ENCODE measurements around the gene SHROOM4.

SHROOM4 gene

DNA sequence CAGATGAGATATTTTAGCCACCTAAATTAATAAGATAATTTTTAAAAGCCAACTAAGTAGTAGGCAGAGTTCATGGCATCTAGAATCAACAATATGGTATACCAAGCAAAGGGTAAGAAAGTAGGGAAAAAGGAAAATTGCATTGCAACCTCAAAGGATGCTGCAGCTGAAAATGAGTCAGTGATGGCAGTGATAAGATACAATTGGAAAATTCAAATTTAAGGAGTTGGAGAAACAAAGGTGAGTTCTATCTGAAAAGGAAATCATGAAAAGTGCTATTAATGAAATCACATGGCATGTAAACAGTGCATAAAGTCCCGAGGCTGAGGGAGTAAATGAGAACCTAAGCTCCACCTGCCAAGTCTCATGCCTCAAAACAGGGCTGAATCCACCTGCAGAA, 33.9 kb downstream of the SHROOM4 start:
- H3K4me3 ChIP-seq (ENCODE audit: low read length in 2 of 2), result no peak overlapping the region
- no peaks in the 10 kb centered on the region for H3K27me3 ChIP-seq (ENCODE audit: control insufficient read depth in 1 of 2, insufficient read depth in 2 of 2, low read length in 2 of 2)
- peaks cover 0 to 2% of the 10 kb centered on the region in 2 donors for H3K9me3 ChIP-seq (ENCODE audit: control insufficient read depth in 2 of 2, low read length in 2 of 2)
- no peak overlapping the region for H3K27ac ChIP-seq (ENCODE audit: low read length)
- H3K4me1 ChIP-seq (ENCODE audit: control insufficient read depth, insufficient read depth, low read length), result no peaks in the 10 kb centered on the region
- H3K36me3 ChIP-seq (ENCODE audit: control insufficient read depth in 2 of 2, insufficient read depth in 2 of 2, low read length in 2 of 2), result no peaks in the 10 kb centered on the region
- H3K9ac ChIP-seq (ENCODE audit: low read length in 2 of 2), result no peak overlapping the region

GRCh38 chrX:50779694-50780093, 34.3 kb downstream of the SHROOM4 start:
- Histone ChIP-seq H3K4me1 (ENCODE audit: control insufficient read depth, insufficient read depth, low read length) (no peaks in the 10 kb centered on the region), H3K36me3 (ENCODE audit: control insufficient read depth in 2 of 2, insufficient read depth in 2 of 2, low read length in 2 of 2) (no peaks in the 10 kb centered on the region), H3K27me3 (ENCODE audit: control insufficient read depth in 1 of 2, insufficient read depth in 2 of 2, low read length in 2 of 2) (no peaks in the 10 kb centered on the region), H3K4me3 (ENCODE audit: low read length in 2 of 2) (no peak overlapping the region), H3K9me3 (ENCODE audit: control insufficient read depth in 2 of 2, low read length in 2 of 2) (peaks cover 0 to 2% of the 10 kb centered on the region in 2 donors), H3K9ac (ENCODE audit: low read length in 2 of 2) (no peak overlapping the region), H3K27ac (ENCODE audit: low read length) (no peak overlapping the region)

DNA sequence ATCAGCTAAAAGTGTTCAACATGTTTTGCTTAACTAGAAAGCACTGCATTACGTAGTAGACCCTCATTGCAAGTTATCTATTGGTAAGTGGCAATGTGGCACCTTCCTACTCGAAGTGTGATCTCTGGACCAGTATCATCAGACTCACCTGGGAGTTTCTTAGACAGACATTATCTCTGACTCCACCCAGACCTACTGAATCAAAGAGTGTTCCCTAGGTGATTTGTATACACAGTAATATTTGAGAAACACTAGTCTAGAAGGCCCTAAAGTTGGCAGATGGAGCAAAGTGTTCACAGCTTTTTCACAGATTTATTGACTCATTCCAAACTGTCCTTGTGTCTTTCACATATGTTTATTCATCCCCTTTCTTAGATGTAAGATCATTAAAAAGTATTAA, 35.7 kb downstream of the SHROOM4 start:
- H3K9ac ChIP-seq (ENCODE audit: low read length in 2 of 2), result no peak overlapping the region
- no peaks in the 10 kb centered on the region for H3K4me1 ChIP-seq (ENCODE audit: control insufficient read depth, insufficient read depth, low read length)
- no peak overlapping the region for H3K4me3 ChIP-seq (ENCODE audit: low read length in 2 of 2)
- no peaks in the 10 kb centered on the region for H3K27me3 ChIP-seq (ENCODE audit: control insufficient read depth in 1 of 2, insufficient read depth in 2 of 2, low read length in 2 of 2)
- H3K9me3 ChIP-seq (ENCODE audit: control insufficient read depth in 2 of 2, low read length in 2 of 2), result peaks cover 0 to 2% of the 10 kb centered on the region in 2 donors
- no peak overlapping the region for H3K27ac ChIP-seq (ENCODE audit: low read length)
- H3K36me3 ChIP-seq (ENCODE audit: control insufficient read depth in 2 of 2, insufficient read depth in 2 of 2, low read length in 2 of 2), result no peaks in the 10 kb centered on the region

GRCh38 chrX:50776248-50776647, 37.7 kb downstream of the SHROOM4 start:
- Histone ChIP-seq H3K9me3 (ENCODE audit: control insufficient read depth in 2 of 2, low read length in 2 of 2) (peaks cover 0 to 2% of the 10 kb centered on the region in 2 donors), H3K4me3 (ENCODE audit: low read length in 2 of 2) (no peak overlapping the region), H3K36me3 (ENCODE audit: control insufficient read depth in 2 of 2, insufficient read depth in 2 of 2, low read length in 2 of 2) (no peaks in the 10 kb centered on the region), H3K9ac (ENCODE audit: low read length in 2 of 2) (no peak overlapping the region), H3K27me3 (ENCODE audit: control insufficient read depth in 1 of 2, insufficient read depth in 2 of 2, low read length in 2 of 2) (no peaks in the 10 kb centered on the region), H3K4me1 (ENCODE audit: control insufficient read depth, insufficient read depth, low read length) (no peaks in the 10 kb centered on the region), H3K27ac (ENCODE audit: low read length) (no peak overlapping the region)

- no peak overlapping the region for H3K27ac ChIP-seq (ENCODE audit: low read length)
These were observed 42.6 kb downstream of the SHROOM4 start for GRCh38 chrX:50771382-50771781.

GRCh38 chrX:50770702-50771101, 43.3 kb downstream of the SHROOM4 start:
- no peak overlapping the region for H3K4me3 ChIP-seq (ENCODE audit: low read length in 2 of 2)
- H3K27me3 ChIP-seq (ENCODE audit: control insufficient read depth in 1 of 2, insufficient read depth in 2 of 2, low read length in 2 of 2), result peaks cover 0 to 5% of the 10 kb centered on the region in 2 donors
- H3K9ac ChIP-seq (ENCODE audit: low read length in 2 of 2), result no peak overlapping the region
- no peak overlapping the region for H3K27ac ChIP-seq (ENCODE audit: low read length)
- H3K9me3 ChIP-seq (ENCODE audit: control insufficient read depth in 2 of 2, low read length in 2 of 2), result no peaks in the 10 kb centered on the region
- H3K4me1 ChIP-seq (ENCODE audit: control insufficient read depth, insufficient read depth, low read length), result no peaks in the 10 kb centered on the region
- H3K36me3 ChIP-seq (ENCODE audit: control insufficient read depth in 2 of 2, insufficient read depth in 2 of 2, low read length in 2 of 2), result no peaks in the 10 kb centered on the region

More at GRCh38 chrX:50771382-50771781, 42.6 kb downstream of the SHROOM4 start:
- Histone ChIP-seq H3K4me1 (ENCODE audit: control insufficient read depth, insufficient read depth, low read length) (no peaks in the 10 kb centered on the region), H3K27me3 (ENCODE audit: control insufficient read depth in 1 of 2, insufficient read depth in 2 of 2, low read length in 2 of 2) (peaks cover 0 to 5% of the 10 kb centered on the region in 2 donors), H3K36me3 (ENCODE audit: control insufficient read depth in 2 of 2, insufficient read depth in 2 of 2, low read length in 2 of 2) (no peaks in the 10 kb centered on the region), H3K4me3 (ENCODE audit: low read length in 2 of 2) (no peak overlapping the region), H3K9me3 (ENCODE audit: control insufficient read depth in 2 of 2, low read length in 2 of 2) (no peaks in the 10 kb centered on the region), H3K9ac (ENCODE audit: low read length in 2 of 2) (no peak overlapping the region)

- no peak overlapping the region for H3K27ac ChIP-seq (ENCODE audit: low read length)
- no peaks in the 10 kb centered on the region for H3K9me3 ChIP-seq (ENCODE audit: control insufficient read depth in 2 of 2, low read length in 2 of 2)
- H3K36me3 ChIP-seq (ENCODE audit: control insufficient read depth in 2 of 2, insufficient read depth in 2 of 2, low read length in 2 of 2), result no peaks in the 10 kb centered on the region
- H3K9ac ChIP-seq (ENCODE audit: low read length in 2 of 2), result no peak overlapping the region
- H3K4me3 ChIP-seq (ENCODE audit: low read length in 2 of 2), result no peak overlapping the region
- H3K27me3 ChIP-seq (ENCODE audit: control insufficient read depth in 1 of 2, insufficient read depth in 2 of 2, low read length in 2 of 2), result peaks cover 0 to 5% of the 10 kb centered on the region in 2 donors
- no peaks in the 10 kb centered on the region for H3K4me1 ChIP-seq (ENCODE audit: control insufficient read depth, insufficient read depth, low read length)
These were observed 44.5 kb downstream of the SHROOM4 start for GRCh38 chrX:50769389-50770063.

DNA sequence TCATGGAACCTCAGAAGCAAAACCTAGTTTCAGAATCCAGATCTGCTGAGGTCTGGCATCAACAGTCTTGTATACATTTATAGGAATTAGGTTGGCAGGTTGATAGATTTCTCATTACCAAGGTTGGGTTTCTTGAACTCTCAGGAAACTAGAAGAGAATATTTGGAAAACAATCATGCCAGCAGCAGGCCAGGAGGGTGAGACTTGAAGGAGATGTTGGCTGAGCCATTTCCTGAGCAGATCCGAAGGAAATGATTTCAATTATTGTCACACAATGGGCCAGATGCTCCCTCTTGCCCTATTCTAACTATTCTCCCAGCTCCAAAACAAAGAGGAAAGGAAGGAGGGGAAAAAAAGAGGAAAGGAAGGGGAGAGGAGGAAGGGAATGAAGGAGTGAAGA, 45.2 kb downstream of the SHROOM4 start:
- no peak overlapping the region for H3K27ac ChIP-seq (ENCODE audit: low read length)
- H3K27me3 ChIP-seq (ENCODE audit: control insufficient read depth in 1 of 2, insufficient read depth in 2 of 2, low read length in 2 of 2), result peaks cover 0 to 5% of the 10 kb centered on the region in 2 donors
- no peaks in the 10 kb centered on the region for H3K4me1 ChIP-seq (ENCODE audit: control insufficient read depth, insufficient read depth, low read length)
- H3K9me3 ChIP-seq (ENCODE audit: control insufficient read depth in 2 of 2, low read length in 2 of 2), result no peaks in the 10 kb centered on the region
- no peaks in the 10 kb centered on the region for H3K36me3 ChIP-seq (ENCODE audit: control insufficient read depth in 2 of 2, insufficient read depth in 2 of 2, low read length in 2 of 2)
- H3K4me3 ChIP-seq (ENCODE audit: low read length in 2 of 2), result no peak overlapping the region
- H3K9ac ChIP-seq (ENCODE audit: low read length in 2 of 2), result no peak overlapping the region

- H3K9ac ChIP-seq (ENCODE audit: low read length in 2 of 2), result no peak overlapping the region
- H3K4me1 ChIP-seq (ENCODE audit: control insufficient read depth, insufficient read depth, low read length), result no peaks in the 10 kb centered on the region
- peaks cover 0 to 3% of the 10 kb centered on the region in 2 donors for H3K27me3 ChIP-seq (ENCODE audit: control insufficient read depth in 1 of 2, insufficient read depth in 2 of 2, low read length in 2 of 2)
- no peaks in the 10 kb centered on the region for H3K9me3 ChIP-seq (ENCODE audit: control insufficient read depth in 2 of 2, low read length in 2 of 2)
- H3K27ac ChIP-seq (ENCODE audit: low read length), result no peak overlapping the region
- no peak overlapping the region for H3K4me3 ChIP-seq (ENCODE audit: low read length in 2 of 2)
- H3K36me3 ChIP-seq (ENCODE audit: control insufficient read depth in 2 of 2, insufficient read depth in 2 of 2, low read length in 2 of 2), result no peaks in the 10 kb centered on the region
These were observed 48.0 kb downstream of the SHROOM4 start for GRCh38 chrX:50765986-50766385.

- H3K27ac ChIP-seq (ENCODE audit: low read length), result no peak overlapping the region
- H3K27me3 ChIP-seq (ENCODE audit: control insufficient read depth in 1 of 2, insufficient read depth in 2 of 2, low read length in 2 of 2), result peaks cover 0 to 2% of the 10 kb centered on the region in 2 donors
- H3K4me1 ChIP-seq (ENCODE audit: control insufficient read depth, insufficient read depth, low read length), result no peaks in the 10 kb centered on the region
- H3K36me3 ChIP-seq (ENCODE audit: control insufficient read depth in 2 of 2, insufficient read depth in 2 of 2, low read length in 2 of 2), result no peaks in the 10 kb centered on the region
- H3K4me3 ChIP-seq (ENCODE audit: low read length in 2 of 2), result no peak overlapping the region
- H3K9ac ChIP-seq (ENCODE audit: low read length in 2 of 2), result no peak overlapping the region
- H3K9me3 ChIP-seq (ENCODE audit: control insufficient read depth in 2 of 2, low read length in 2 of 2), result no peaks in the 10 kb centered on the region
These were observed 51.4 kb downstream of the SHROOM4 start for GRCh38 chrX:50762578-50762977.

DNA sequence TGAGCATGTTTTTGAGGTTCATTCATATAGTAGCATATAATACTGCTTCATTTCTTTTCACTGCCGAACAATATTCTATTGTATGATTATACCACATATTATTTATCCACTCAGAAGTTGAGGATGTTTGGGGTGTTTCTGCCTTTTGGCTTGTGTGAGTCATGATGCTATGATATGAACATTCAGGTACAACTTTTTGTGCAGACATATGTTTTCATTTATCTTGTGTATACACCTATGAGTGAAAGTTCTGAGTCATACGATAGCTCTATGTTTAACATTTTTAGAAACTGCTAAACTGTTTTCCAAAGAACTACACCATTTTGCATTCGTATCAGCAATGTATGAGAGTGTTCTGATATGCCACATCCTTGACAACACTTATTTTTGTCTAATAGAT, 57.7 kb downstream of the SHROOM4 start:
- Histone ChIP-seq H3K9ac (ENCODE audit: low read length in 2 of 2) (no peak overlapping the region), H3K36me3 (ENCODE audit: control insufficient read depth in 2 of 2, insufficient read depth in 2 of 2, low read length in 2 of 2) (no peaks in the 10 kb centered on the region), H3K27ac (ENCODE audit: low read length) (no peak overlapping the region), H3K27me3 (ENCODE audit: control insufficient read depth in 1 of 2, insufficient read depth in 2 of 2, low read length in 2 of 2) (peaks cover 0 to 2% of the 10 kb centered on the region in 2 donors), H3K4me1 (ENCODE audit: control insufficient read depth, insufficient read depth, low read length) (no peaks in the 10 kb centered on the region), H3K4me3 (ENCODE audit: low read length in 2 of 2) (no peak overlapping the region), H3K9me3 (ENCODE audit: control insufficient read depth in 2 of 2, low read length in 2 of 2) (no peaks in the 10 kb centered on the region)

Data from stomach smooth muscle (tissue), 2 donors.